Keratinocyte (primary cell): ENCODE results near the gene MLLT11. TPM values are rescaled to one million over a fixed set of nuclear protein-coding genes. Genes with fewer than 3 reads are reported as not detected.
A peak's percentile ranks its signal among the peaks of the same experiment; 100 is the strongest.

Source experiments
- DNase-seq: peaks from one replicate; pipeline ENCODE4 v3.0.0-alpha.2; 2011; ENCODE audit warnings: low read depth, missing footprints, low spot score
- FAIRE-seq: peaks from 2 replicates; lab custom pipeline; 2011; peaks lifted over from hg19 to GRCh38; lab: Jason Lieb, UNC
- H2AFZ ChIP-seq: 2 replicates; pipeline ENCODE4 v1.6.0; 2012; ENCODE audit warnings: low read length, control low read depth, inconsistent platforms; ENCODE audit not compliant: control insufficient read depth
- H3K27ac ChIP-seq: 2 replicates; pipeline ENCODE4 v1.5.1; 2011; ENCODE audit warnings: low read length; ENCODE audit not compliant: control insufficient read depth, insufficient read depth
- H3K27me3 ChIP-seq: 3 replicates; pipeline ENCODE4 v1.6.0; 2011; ENCODE audit warnings: low read length; ENCODE audit not compliant: control insufficient read depth, insufficient read depth; ENCODE audit errors: extremely low read depth
- H3K36me3 ChIP-seq, 2 experiments: 2 replicates in 1 of 2; 3 replicates in 1 of 2; pipeline ENCODE4 v1.5.1; 2011; ENCODE audit warnings: low read length in 2 of 2, mild to moderate bottlenecking in 1 of 2; ENCODE audit not compliant: control insufficient read depth in 2 of 2, insufficient read depth in 2 of 2; ENCODE audit errors: extremely low read depth in 1 of 2
- H3K4me1 ChIP-seq: 3 replicates; pipeline ENCODE4 v1.5.1; 2011; ENCODE audit warnings: low read length; ENCODE audit not compliant: control insufficient read depth, insufficient read depth; ENCODE audit errors: extremely low read depth
- H3K4me2 ChIP-seq: 3 replicates; pipeline ENCODE4 v1.6.0; 2011; ENCODE audit warnings: low read depth, low read length; ENCODE audit not compliant: control insufficient read depth, insufficient read depth; ENCODE audit errors: extremely low read depth
- H3K4me3 ChIP-seq, 3 experiments: fragments of 200-600 bp in 1 of 3; sonication (generic) in 1 of 3; 2 replicates in 2 of 3; 3 replicates in 1 of 3; pipeline ENCODE4 v1.5.1; 2011 to 2016; ENCODE audit warnings: low read length in 3 of 3, mild to moderate bottlenecking in 3 of 3, control low read depth in 2 of 3, inconsistent platforms in 1 of 3, low read depth in 1 of 3, mixed read lengths in 1 of 3, mixed run types in 1 of 3, moderate library complexity in 1 of 3; ENCODE audit not compliant: control insufficient read depth in 2 of 3, insufficient read depth in 2 of 3; ENCODE audit errors: extremely low read depth in 1 of 3
- H3K79me2 ChIP-seq: 2 replicates; pipeline ENCODE4 v1.6.0; 2012; ENCODE audit warnings: low read length; ENCODE audit not compliant: control insufficient read depth, insufficient read depth
- H3K9ac ChIP-seq: 3 replicates; pipeline ENCODE4 v1.6.0; 2011; ENCODE audit warnings: low read length; ENCODE audit not compliant: control insufficient read depth, insufficient read depth; ENCODE audit errors: extremely low read depth
- H3K9me1 ChIP-seq: 3 replicates; pipeline ENCODE4 v1.6.0; 2011; ENCODE audit warnings: low read length; ENCODE audit not compliant: control insufficient read depth, insufficient read depth; ENCODE audit errors: extremely low read depth
- H3K9me3 ChIP-seq: 2 replicates; pipeline ENCODE4 v1.5.1; 2012; ENCODE audit warnings: low read depth, low read length; ENCODE audit not compliant: control insufficient read depth
- H4K20me1 ChIP-seq: 3 replicates; pipeline ENCODE4 v1.6.0; 2011; ENCODE audit warnings: low read length; ENCODE audit not compliant: control insufficient read depth, insufficient read depth; ENCODE audit errors: extremely low read depth
- CTCF ChIP-seq, 3 experiments: IDR thresholded peaks in 1 of 3; conservative IDR thresholded peaks in 1 of 3; optimal IDR thresholded peaks in 1 of 3; 2 replicates in 2 of 3; 3 replicates in 1 of 3; pipeline versions ENCODE3 to v1.5.1; 2011; ENCODE audit warnings: low read length in 3 of 3, mild to moderate bottlenecking in 3 of 3, moderate library complexity in 2 of 3, control low read depth in 1 of 3, inconsistent platforms in 1 of 3; ENCODE audit not compliant: insufficient read depth in 2 of 3; ENCODE audit errors: extremely low read depth in 1 of 3
- EZH2 ChIP-seq: IDR thresholded peaks from one replicate; pipeline ENCODE4 v1.6.1; 2012; ENCODE audit warnings: inconsistent platforms, mild to moderate bottlenecking, low read length, moderate library complexity
- dilution Hi-C: fragments of 300-500 bp; cut with MboI; formaldehyde crosslinking; loops from one replicate; pipeline ENCODE4 v1.7.0; 2020; ENCODE audit warnings: low sequenced_read_pairs; ENCODE audit not compliant: extremely low pct_ligation_motif_present
- polyA plus RNA-seq, 5 experiments: library from polyadenylated mRNA; depleted of rRNA in 3 of 5; stranded (reverse) in 3 of 5; stranded (forward) in 1 of 5; unstranded in 1 of 5; fragments of >200 nt; gene quantifications; 1 replicate in 1 of 5; 2 replicates in 3 of 5; 3 replicates in 1 of 5; pipeline versions ENCODE4 v1.2.1 to v1.2.3, GENCODE V29; 2011 to 2012; ENCODE audit warnings: missing spikeins in 2 of 5, low read depth in 1 of 5, low replicate concordance in 1 of 5

Gene MLLT11
- polyA plus RNA-seq, 1 donor (not counting 4 experiments of a cell fraction or from before 2014, with no cell fraction given) = 10.8 TPM

GRCh38 chr1:151036356-151036755 lies 23.8 kb upstream of the MLLT11 start, which contains the start of gene BNIPL:
BNIPL (plus strand) TSS chr1:151036586; CDS start chr1:151036726, 140 bp downstream.
- DNase-seq = no peak
- Histone ChIP-seq H3K9me1 (no peaks in the 10 kb centered on the region), H3K36me3 (no peaks in the 10 kb centered on the region), H3K4me1 (peaks cover 19% of the 10 kb centered on the region), H3K4me2 (peak within 1 kb of the TSS; percentile 45), H4K20me1 (no peaks in the 10 kb centered on the region), H3K27me3 (no peaks in the 10 kb centered on the region), H2AFZ (no peak within 1 kb of the TSS), H3K9ac (no peak within 1 kb of the TSS), H3K9me3 (no peaks in the 10 kb centered on the region), H3K27ac (no peak within 1 kb of the TSS), H3K79me2 (no peaks in the 10 kb centered on the region), H3K4me3 (peak within 1 kb of the TSS in 1 of 3 experiments; percentile 13)
- dilution Hi-C loops = no loop called here
- no peak for TF ChIP-seq CTCF (optimal IDR thresholded peaks at IDR 0.05 in 1 of 3, IDR thresholded peaks at IDR 0.05 in 1 of 3, conservative IDR thresholded peaks at IDR 0.05 in 1 of 3; ENCODE audit: extremely low read depth in 1 of 3, insufficient read depth in 2 of 3, low read length in 3 of 3)
- TF ChIP-seq EZH2 = no peak
- FAIRE-seq = peak; percentile 17

- H2AFZ ChIP-seq = no peak overlapping the region
- H3K27me3 ChIP-seq = no peaks in the 10 kb centered on the region
- H3K36me3 ChIP-seq = no peaks in the 10 kb centered on the region
- H3K4me1 ChIP-seq = peaks cover 19% of the 10 kb centered on the region
- H3K9ac ChIP-seq = no peak overlapping the region
- H3K4me2 ChIP-seq = no peak overlapping the region
- H3K27ac ChIP-seq = no peak overlapping the region
- no peaks in the 10 kb centered on the region for H3K9me3 ChIP-seq
- H3K79me2 ChIP-seq = no peaks in the 10 kb centered on the region
- no peaks in the 10 kb centered on the region for H4K20me1 ChIP-seq
- FAIRE-seq (peak; percentile 32), DNase-seq (no peak)
- TF ChIP-seq EZH2 (no peak), CTCF (optimal IDR thresholded peaks at IDR 0.05 in 1 of 3, IDR thresholded peaks at IDR 0.05 in 1 of 3, conservative IDR thresholded peaks at IDR 0.05 in 1 of 3; ENCODE audit: extremely low read depth in 1 of 3, insufficient read depth in 2 of 3, low read length in 3 of 3) (no peak)
- no peaks in the 10 kb centered on the region for H3K9me1 ChIP-seq
- peak overlapping the region in 1 of 3 experiments; percentile 13 for H3K4me3 ChIP-seq
- dilution Hi-C loops = no loop called here
Measured at GRCh38 chr1:151037032-151037431, 23.2 kb upstream of the MLLT11 start.
